H1 (cell line): ENCODE measurements around the gene LTA. TPM values are rescaled to one million over a fixed set of nuclear protein-coding genes. Genes with fewer than 3 reads are reported as not detected.
A peak's percentile ranks its signal among the peaks of the same experiment; 100 is the strongest.

Experiments used
- CTCF ChIA-PET: fragments of 300-600 bp; sonication (Branson Sonifier 250); formaldehyde crosslinking; loops from one replicate; lab custom pipeline; 2021; ENCODE audit not compliant: partially characterized antibody; lab: Charles Lee
- POLR2A ChIA-PET: fragments of 300-600 bp; sonication (Branson Sonifier 250); formaldehyde crosslinking; loops from one replicate; lab custom pipeline; 2021; ENCODE audit warnings: inconsistent platforms; ENCODE audit not compliant: partially characterized antibody; lab: Charles Lee
- DNase-seq, 2 experiments: peaks; one replicate each; pipeline versions ENCODE4 v3.0.0 to v3.0.0-alpha.2; 2010 to 2022; ENCODE audit warnings: low spot score in 2 of 2, low read depth in 1 of 2, mixed read lengths in 1 of 2
- FAIRE-seq: peaks from 2 replicates; lab custom pipeline; 2011; peaks lifted over from hg19 to GRCh38; lab: Jason Lieb, UNC
- H2AFZ ChIP-seq: 2 replicates; pipeline ENCODE4 v1.8.1; 2012; ENCODE audit warnings: low read length, inconsistent platforms
- H2AK5ac ChIP-seq: 2 replicates; pipeline ENCODE4 v1.6.1; 2013; ENCODE audit warnings: low read depth, low read length
- H2BK120ac ChIP-seq: replicated peaks from 2 replicates; pipeline ENCODE3; 2013; ENCODE audit warnings: low read depth, low read length, inconsistent platforms
- H2BK12ac ChIP-seq: 2 replicates; pipeline ENCODE4 v1.6.1; 2013; ENCODE audit warnings: low read depth, low read length
- H2BK15ac ChIP-seq: 2 replicates; pipeline ENCODE4 v1.6.1; 2013; ENCODE audit warnings: low read length
- H2BK20ac ChIP-seq: 2 replicates; pipeline ENCODE4 v1.6.1; 2013; ENCODE audit warnings: low read length
- H2BK5ac ChIP-seq: 2 replicates; pipeline ENCODE4 v1.6.1; 2013; ENCODE audit warnings: low read depth, low read length
- H3K14ac ChIP-seq: 2 replicates; pipeline ENCODE4 v1.6.1; 2013; ENCODE audit warnings: inconsistent platforms; ENCODE audit not compliant: insufficient read length
- H3K18ac ChIP-seq: 2 replicates; pipeline ENCODE4 v1.6.1; 2013; ENCODE audit warnings: low read length; ENCODE audit errors: extremely low read depth
- H3K23ac ChIP-seq: 2 replicates; pipeline ENCODE4 v1.6.1; 2013; ENCODE audit warnings: inconsistent platforms; ENCODE audit not compliant: insufficient read length
- H3K23me2 ChIP-seq: 2 replicates; pipeline ENCODE4 v1.6.1; 2013; ENCODE audit warnings: low read depth, low read length
- H3K27ac ChIP-seq: 2 replicates; pipeline ENCODE4 v1.6.1; 2011; ENCODE audit warnings: low read depth, low read length, inconsistent platforms
- H3K27me3 ChIP-seq, 4 experiments: replicated peaks in 1 of 4; 1 replicate in 1 of 4; 2 replicates in 3 of 4; pipeline versions ENCODE4 v1.6.1 to v1.8.1; 2011 to 2013; ENCODE audit warnings: low read length in 3 of 4, mild to moderate bottlenecking in 3 of 4, inconsistent platforms in 2 of 4, mixed read lengths in 2 of 4, moderate library complexity in 1 of 4; ENCODE audit not compliant: control insufficient read depth in 3 of 4, insufficient read depth in 3 of 4; ENCODE audit errors: extremely low read depth in 1 of 4
- H3K36me3 ChIP-seq, 4 experiments: 2 replicates each; pipeline versions ENCODE4 v1.6.1 to v1.8.1; 2011 to 2013; ENCODE audit warnings: mild to moderate bottlenecking in 4 of 4, low read length in 3 of 4, moderate library complexity in 2 of 4, control low read depth in 1 of 4, inconsistent platforms in 1 of 4; ENCODE audit not compliant: insufficient read depth in 4 of 4, control insufficient read depth in 2 of 4
- H3K4ac ChIP-seq: replicated peaks from 2 replicates; pipeline ENCODE3; 2013; ENCODE audit warnings: low read length, low read depth, mixed read lengths, inconsistent platforms; ENCODE audit not compliant: insufficient read length
- H3K4me1 ChIP-seq, 4 experiments: replicated peaks in 1 of 4; 1 replicate in 1 of 4; 2 replicates in 3 of 4; pipeline versions ENCODE4 v1.6.1 to v1.8.1; 2011 to 2013; ENCODE audit warnings: low read length in 3 of 4, inconsistent platforms in 2 of 4, mixed read lengths in 1 of 4; ENCODE audit not compliant: insufficient read depth in 4 of 4, control insufficient read depth in 3 of 4
- H3K4me2 ChIP-seq, 2 experiments: 2 replicates each; pipeline versions ENCODE4 v1.6.1 to v1.8.1; 2011 to 2013; ENCODE audit warnings: low read depth in 2 of 2, low read length in 2 of 2, control low read depth in 1 of 2, inconsistent platforms in 1 of 2, mild to moderate bottlenecking in 1 of 2; ENCODE audit not compliant: insufficient read depth in 1 of 2
- H3K4me3 ChIP-seq, 4 experiments: fragments of 200-600, 300-600 bp in 1 of 4; sonication (generic), shearing (Covaris generic), sonication (Bioruptor Twin) in 1 of 4; 2 replicates each; pipeline versions ENCODE4 v1.5.1 to v1.8.1; 2011 to 2016; ENCODE audit warnings: low read length in 4 of 4, low read depth in 3 of 4, control low read depth in 2 of 4, inconsistent platforms in 2 of 4, mild to moderate bottlenecking in 2 of 4, mixed read lengths in 1 of 4, moderate library complexity in 1 of 4; ENCODE audit not compliant: insufficient read depth in 2 of 4; ENCODE audit errors: extremely low read depth in 1 of 4
- H3K56ac ChIP-seq: replicated peaks from 2 replicates; pipeline ENCODE3; 2013; ENCODE audit warnings: low read depth, mild to moderate bottlenecking, mixed read lengths, low read length, inconsistent platforms; ENCODE audit not compliant: insufficient read length
- H3K79me1 ChIP-seq: 2 replicates; pipeline ENCODE4 v1.6.1; 2013; ENCODE audit warnings: low read depth, low read length, control low read depth
- H3K79me2 ChIP-seq, 2 experiments: 2 replicates each; pipeline versions ENCODE4 v1.6.1 to v1.8.1; 2012 to 2013; ENCODE audit warnings: low read length in 2 of 2, mild to moderate bottlenecking in 2 of 2, inconsistent platforms in 1 of 2; ENCODE audit not compliant: insufficient read depth in 2 of 2, control insufficient read depth in 1 of 2
- H3K9ac ChIP-seq, 4 experiments: replicated peaks in 1 of 4; 1 replicate in 1 of 4; 2 replicates in 3 of 4; pipeline versions ENCODE4 v1.6.1 to v1.8.1; 2011 to 2013; ENCODE audit warnings: low read depth in 3 of 4, low read length in 3 of 4, control low read depth in 2 of 4, mild to moderate bottlenecking in 2 of 4, moderate library complexity in 2 of 4, inconsistent platforms in 1 of 4; ENCODE audit errors: extremely low read depth in 1 of 4
- H3K9me3 ChIP-seq, 2 experiments: 2 replicates each; pipeline versions ENCODE4 v1.6.1 to v1.8.1; 2012 to 2013; ENCODE audit warnings: mild to moderate bottlenecking in 2 of 2, moderate library complexity in 2 of 2, control low read depth in 1 of 2, inconsistent platforms in 1 of 2, low read depth in 1 of 2, low read length in 1 of 2, mixed read lengths in 1 of 2; ENCODE audit not compliant: insufficient read depth in 2 of 2
- H4K20me1 ChIP-seq, 2 experiments: replicated peaks in 1 of 2; 2 replicates each; pipeline versions ENCODE3 to v1.8.1; 2011 to 2013; ENCODE audit warnings: inconsistent platforms in 2 of 2, low read length in 2 of 2, mild to moderate bottlenecking in 1 of 2; ENCODE audit not compliant: insufficient read depth in 2 of 2, control insufficient read depth in 1 of 2
- H4K5ac ChIP-seq: 2 replicates; pipeline ENCODE4 v1.6.1; 2013; ENCODE audit warnings: low read length, low read depth, mixed read lengths, inconsistent platforms; ENCODE audit not compliant: insufficient read length
- H4K8ac ChIP-seq: 2 replicates; pipeline ENCODE4 v1.8.0; 2013; ENCODE audit warnings: mild to moderate bottlenecking, moderate library complexity, low read length, inconsistent platforms; ENCODE audit not compliant: insufficient read depth; ENCODE audit errors: extremely low read depth
- H4K91ac ChIP-seq: replicated peaks from 2 replicates; pipeline ENCODE3; 2013; ENCODE audit warnings: low read length, mixed read lengths, inconsistent platforms; ENCODE audit not compliant: insufficient read length
- EGR1 ChIP-seq: IDR thresholded peaks from 2 replicates; pipeline ENCODE4 v1.6.1; 2011; ENCODE audit warnings: low read depth, low read length, borderline replicate concordance
- NANOG ChIP-seq: IDR thresholded peaks from 2 replicates; pipeline ENCODE4 v1.6.1; 2011; ENCODE audit warnings: low read length, low read depth, mild to moderate bottlenecking, inconsistent platforms; ENCODE audit not compliant: insufficient read depth, poor library complexity, severe bottlenecking
- WGBS, 2 experiments: shearing (Covaris generic) in 1 of 2; methylation state at CpG; one replicate each; pipeline versions ENCODE4 v1.1.6 to v1.1.7; 2013 to 2015; ENCODE audit warnings: low lambda C conversion rate in 2 of 2, mixed read lengths in 2 of 2, inconsistent platforms in 1 of 2, low coverage in 1 of 2, missing lambda C conversion rate in 1 of 2; ENCODE audit not compliant: insufficient replicate concordance in 2 of 2, insufficient coverage in 1 of 2, insufficient read length in 1 of 2; ENCODE audit errors: extremely low coverage in 1 of 2, missing lambda C conversion rate in 1 of 2; 5-methylcytosine and 5-hydroxymethylcytosine counted together
- polyA plus RNA-seq, 7 experiments: library from polyadenylated mRNA; depleted of rRNA in 3 of 7; stranded (reverse) in 5 of 7; unstranded in 2 of 7; fragments of >200 nt in 5 of 7; fragments of 200-250 nt in 2 of 7; gene quantifications; 1 replicate in 5 of 7; 2 replicates in 1 of 7; 4 replicates in 1 of 7; pipeline versions ENCODE4 v1.2.1 to v1.2.3, GENCODE V29; 2011 to 2013; ENCODE audit warnings: missing spikeins in 2 of 7, mixed read lengths in 2 of 7
- total RNA-seq: library from RNA; stranded (reverse); fragmentation: NEBNext Ultra II Directional; extraction: Animal tissue kit (Norgen Biotek cat#: 25700); gene quantifications from 2 replicates; pipeline ENCODE4 v1.2.1, GENCODE V29; 2021

LTA gene
- total and polyA plus RNA-seq, 2 of the 8 experiments (the other 6 are each of a cell fraction or from before 2014, with no cell fraction given): not detected

- Histone ChIP-seq H2AK5ac (no peak overlapping the region), H3K14ac (no peak overlapping the region), H2BK20ac (no peak overlapping the region), H3K36me3 (peaks cover 38 to 52% (median 41%) of the 10 kb centered on the region in 4 experiments), H3K23ac (no peak overlapping the region), H4K91ac (no peak overlapping the region), H4K8ac (no peak overlapping the region), H3K79me2 (peaks cover 24 to 46% of the 10 kb centered on the region in 2 experiments), H2AFZ (no peak overlapping the region), H3K23me2 (peaks cover 5% of the 10 kb centered on the region; the same call in 1 of the 2 replicates), H2BK12ac (no peak overlapping the region), H3K18ac (no peak overlapping the region), H4K20me1 (peaks cover 4 to 15% of the 10 kb centered on the region in 2 experiments), H3K9me3 (no peaks in the 10 kb centered on the region), H4K5ac (peak overlapping the region; percentile 54), H3K27ac (0 out of 2 replicates have a peak overlapping the region, but pooled peaks have one; percentile 10), H3K4me3 (peak overlapping the region; percentile 88 to 98 (median 98)), H3K9ac (peak overlapping the region; percentile 93 to 94 (median 94)), H3K56ac (no peak overlapping the region), H2BK5ac (no peak overlapping the region), H2BK15ac (no peak overlapping the region), H3K4me1 (peaks cover 0 to 2% (median 0%) of the 10 kb centered on the region in 4 experiments; a peak in 1 of 7 replicates), H3K27me3 (no peaks in the 10 kb centered on the region), H3K79me1 (peaks cover 11% of the 10 kb centered on the region; the same call in 1 of the 2 replicates), H3K4ac (no peak overlapping the region), H2BK120ac (no peak overlapping the region), H3K4me2 (peak overlapping the region; percentile 81 to 93)
- WGBS, 2 experiments: 56% methylated on average over 4 of the region's 4 CpGs; no CpG with 5 or more reads in 1 of the 2 experiments
- DNase-seq (no peak), FAIRE-seq (no peak)
- CTCF ChIA-PET: interaction anchor here (0.9 to 2.7 kb wide), 8 partner anchors 12 to 107 kb away, joined by 3 to 10 read pairs (median 6); partner anchors contain the start of genes ATP6V1G2, BAG6, DDAH2 and LST1
- POLR2A ChIA-PET: interaction anchor here (0.6 to 34.9 kb wide), 24 partner anchors 8 to 350 kb away, joined by 3 to 883 read pairs (median 5); partner anchors contain the start of genes APOM, ATP6V1G2, BAG6 and C6orf47
- no peak for TF ChIP-seq NANOG
- TF ChIP-seq EGR1: no peak
These were observed 49.9 kb downstream of the LTA start for GRCh38 chr6:31621991-31622390.
